HG02571 (cell line): ENCODE data around the gene SLC18A2.

ENCODE experiments used
- ATAC-seq: cut with Tn5 transposase; IDR thresholded peaks from one replicate; pipeline ENCODE4 v1.9.1; 2021; ENCODE audit warnings: mild to moderate bottlenecking, moderate library complexity; ENCODE audit not compliant: unreplicated experiment

Gene SLC18A2

DNA sequence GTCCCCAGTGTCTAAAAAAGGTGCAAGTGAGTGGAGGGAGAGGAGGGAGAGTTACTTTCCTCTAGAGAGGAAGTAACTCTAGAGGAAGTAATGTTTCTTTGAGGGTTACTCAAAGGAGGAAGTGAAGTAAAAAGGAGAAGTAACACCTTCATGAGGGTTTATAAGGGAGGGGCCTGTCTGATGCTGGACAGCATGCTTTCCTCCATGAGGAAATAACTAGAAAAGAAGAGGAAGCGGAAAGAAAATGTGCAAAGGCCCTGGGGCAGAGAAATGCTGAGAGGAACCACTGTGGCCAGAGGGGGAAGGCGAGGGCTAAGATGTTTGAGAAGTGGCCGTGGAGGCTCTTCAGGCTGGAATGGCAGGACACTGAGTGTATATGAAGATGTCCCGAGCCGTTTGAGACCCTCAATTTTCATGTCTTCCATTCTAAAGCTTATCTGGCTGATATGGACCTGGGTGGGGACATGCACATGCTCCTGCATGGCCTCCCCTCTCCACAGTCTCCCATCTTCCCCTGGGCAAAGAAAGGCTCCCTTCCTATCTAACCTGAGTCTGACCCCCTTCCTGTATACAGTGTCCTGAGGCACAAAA, 3.4 kb upstream of the SLC18A2 start:
- ATAC-seq: no peak

DNA sequence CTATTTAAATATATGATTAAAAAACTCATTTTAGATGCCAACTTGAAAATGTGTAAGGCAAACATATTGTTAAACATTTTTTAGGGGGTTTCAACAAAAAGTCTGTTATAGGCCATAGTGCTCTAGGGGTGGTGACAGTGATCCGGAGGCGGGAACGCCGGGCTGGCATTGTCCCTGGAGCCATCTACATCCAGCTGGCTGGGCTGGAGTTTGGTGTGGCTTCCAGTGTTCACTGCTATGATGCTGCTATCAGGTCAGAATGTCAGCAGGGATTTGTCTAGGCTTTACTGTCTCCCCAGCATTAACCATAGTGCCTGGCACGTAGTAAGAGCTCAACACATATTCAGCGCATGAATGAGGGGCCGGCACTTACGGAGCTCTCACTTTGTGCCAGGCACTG, 1.9 kb upstream of the SLC18A2 start:
- no peak for ATAC-seq

DNA sequence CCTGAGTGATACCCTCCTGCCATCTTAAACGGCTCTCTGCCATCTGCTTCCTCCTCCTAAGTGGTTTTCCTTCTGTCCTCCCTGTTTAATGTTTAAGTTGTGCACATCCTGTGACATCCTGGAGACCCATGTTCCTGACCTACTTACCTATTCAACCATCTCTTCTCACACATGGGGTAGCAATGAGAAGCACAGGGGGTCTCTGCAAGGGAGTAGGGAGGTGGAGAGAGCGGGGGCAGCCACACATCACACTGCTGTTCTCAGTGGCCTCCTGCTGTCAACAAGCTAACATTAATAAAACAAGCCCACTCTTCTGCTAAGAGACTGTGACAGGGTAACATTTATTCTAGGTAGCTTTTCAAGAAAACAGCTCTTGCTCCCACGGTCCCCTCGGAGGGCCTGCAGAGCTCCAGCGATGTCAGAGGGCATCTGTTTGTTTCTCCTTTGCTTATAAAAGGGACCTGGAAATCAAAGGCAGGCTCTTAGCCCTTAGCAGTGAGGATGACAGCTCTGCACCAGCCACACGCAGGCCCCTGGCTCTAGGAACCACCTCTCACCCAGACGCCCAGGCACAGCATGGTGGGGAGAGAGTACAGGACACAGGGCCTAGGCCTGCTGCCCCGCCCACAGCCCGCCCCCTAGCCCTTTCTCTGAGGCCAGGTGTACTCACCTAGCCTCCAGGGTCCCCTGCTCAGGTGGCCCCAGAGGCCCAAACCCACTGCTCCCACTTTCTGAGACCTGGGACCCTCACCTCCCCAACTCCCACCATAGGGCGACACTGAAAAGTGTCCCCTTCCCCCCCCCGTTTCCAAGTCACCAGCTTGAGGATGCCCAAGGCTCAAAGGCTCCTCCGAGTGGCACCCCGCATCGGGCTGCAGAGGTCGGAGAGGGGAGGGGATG, 943 bp upstream of the SLC18A2 start:
- no peak for ATAC-seq

DNA sequence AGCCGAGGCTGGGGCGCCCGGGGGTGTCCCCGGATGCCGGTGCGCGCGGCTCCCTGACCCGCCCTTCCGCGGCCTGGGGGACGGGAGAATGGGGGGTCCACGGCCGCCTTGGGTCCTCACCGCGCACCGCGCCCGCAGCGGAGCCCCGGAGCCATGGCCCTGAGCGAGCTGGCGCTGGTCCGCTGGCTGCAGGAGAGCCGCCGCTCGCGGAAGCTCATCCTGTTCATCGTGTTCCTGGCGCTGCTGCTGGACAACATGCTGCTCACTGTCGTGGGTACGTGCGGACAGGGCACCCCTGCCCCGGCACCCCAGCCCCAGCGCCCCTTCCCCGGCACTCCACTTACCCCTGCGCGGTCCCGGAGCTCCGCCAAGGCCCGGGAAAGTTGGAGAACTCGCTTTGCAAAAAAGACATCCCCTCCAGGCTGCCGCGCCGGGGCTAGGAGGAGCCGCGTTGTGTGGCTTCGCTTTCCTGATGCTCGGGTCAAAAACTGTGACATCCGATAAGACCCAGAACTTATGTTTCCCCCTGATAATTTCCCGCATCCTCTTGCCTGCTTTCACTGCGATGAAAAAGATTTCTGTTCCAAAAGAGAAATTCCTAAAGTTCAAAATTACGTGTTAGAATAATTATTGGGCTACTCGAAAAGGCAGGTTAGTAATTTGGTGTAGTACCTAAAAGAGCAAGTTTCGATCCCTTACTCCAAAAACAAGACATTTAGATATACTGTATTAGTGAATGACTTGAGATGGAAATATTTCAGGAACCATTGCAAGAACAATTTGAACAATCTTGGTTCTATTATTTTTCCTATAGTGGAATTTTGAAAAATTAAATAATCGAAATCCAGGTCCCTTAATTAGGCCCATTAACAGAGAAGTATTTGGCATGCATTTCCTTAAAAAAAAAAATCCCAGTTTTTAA, 888 bp downstream of the SLC18A2 start:
- no peak for ATAC-seq

DNA sequence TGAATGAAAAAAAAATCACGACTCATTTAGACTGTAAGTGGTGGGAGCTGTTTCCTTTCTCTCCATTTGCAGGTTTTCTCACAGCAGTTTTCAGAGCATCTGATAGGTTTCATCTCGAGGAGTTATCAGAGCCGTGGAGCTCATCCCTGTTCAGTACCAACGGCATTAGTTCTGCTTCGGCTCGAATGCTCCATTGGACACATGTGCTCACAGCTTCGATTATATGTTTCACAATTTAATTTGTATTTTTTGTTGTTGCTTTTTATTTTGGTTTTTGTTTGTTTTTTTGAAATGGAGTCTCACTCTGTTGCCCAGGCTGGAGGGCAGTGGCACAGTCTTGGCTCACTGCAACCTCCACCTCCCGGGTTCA, 1.5 kb downstream of the SLC18A2 start:
- no peak for ATAC-seq

DNA sequence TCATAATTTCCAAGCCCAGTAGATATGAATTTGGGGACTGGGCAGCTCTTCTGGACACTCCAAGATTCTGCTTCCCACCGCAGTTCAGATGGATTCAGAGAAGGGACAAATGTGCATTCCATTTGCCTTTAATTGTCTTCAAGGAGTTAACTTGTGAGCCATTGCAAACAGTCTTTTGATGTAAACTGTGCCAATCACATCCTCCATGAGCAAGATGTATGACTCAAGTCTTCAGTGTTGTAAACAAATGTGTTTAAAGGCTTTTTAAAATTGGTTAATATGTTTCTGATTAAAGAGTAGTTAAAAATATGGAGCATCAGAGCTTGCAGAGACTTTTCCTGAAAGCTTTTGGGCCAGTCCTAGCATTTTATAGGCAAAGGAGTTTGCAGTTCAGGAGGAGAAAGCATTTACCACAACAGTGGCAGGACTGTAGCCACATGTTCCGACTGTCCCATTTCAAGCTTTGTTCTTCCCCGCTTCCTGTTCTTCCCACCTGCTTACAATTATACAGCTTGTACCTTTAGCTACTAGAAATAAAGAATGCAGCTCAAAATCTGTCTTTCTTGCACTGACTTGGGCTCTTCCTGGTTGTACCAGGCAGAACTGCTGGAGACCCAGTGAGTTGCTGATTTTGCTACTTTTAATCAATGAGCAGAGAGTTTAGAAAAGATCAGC, 6.2 kb downstream of the SLC18A2 start:
- ATAC-seq: no peak

DNA sequence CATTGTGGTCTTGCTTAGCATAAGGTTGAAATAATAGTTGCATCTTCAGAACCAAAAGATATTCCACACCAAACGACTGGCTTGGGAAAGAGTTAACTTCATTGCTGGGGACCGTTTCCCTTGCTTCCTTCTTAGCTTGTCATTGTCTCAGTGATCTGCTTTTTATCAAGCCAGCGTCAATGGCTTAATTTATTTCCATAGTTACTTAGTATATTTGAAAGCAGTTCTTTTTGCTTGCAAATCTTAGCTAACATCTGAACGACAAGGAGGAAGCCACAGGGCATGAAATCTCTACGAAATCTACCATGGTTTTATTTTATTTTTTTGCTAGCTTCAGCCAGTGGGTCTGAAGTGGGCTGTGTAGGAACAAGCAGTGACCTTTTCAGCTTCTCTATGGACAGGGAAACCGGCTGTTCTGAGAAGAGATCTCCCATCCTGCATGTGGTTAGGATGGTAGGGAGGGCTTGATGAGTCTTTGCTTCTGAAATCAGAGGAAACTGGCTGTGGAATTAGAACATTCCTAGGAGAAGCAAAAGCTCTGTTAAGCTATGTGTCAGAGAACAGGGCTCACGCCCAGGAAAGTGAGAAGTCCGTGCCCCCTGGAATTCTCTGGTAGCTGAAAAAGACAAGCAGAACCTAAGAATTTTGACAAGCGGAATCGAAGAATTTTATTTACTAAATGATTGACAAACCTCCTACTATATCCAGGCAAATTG, 8.0 kb downstream of the SLC18A2 start:
- ATAC-seq: no peak

DNA sequence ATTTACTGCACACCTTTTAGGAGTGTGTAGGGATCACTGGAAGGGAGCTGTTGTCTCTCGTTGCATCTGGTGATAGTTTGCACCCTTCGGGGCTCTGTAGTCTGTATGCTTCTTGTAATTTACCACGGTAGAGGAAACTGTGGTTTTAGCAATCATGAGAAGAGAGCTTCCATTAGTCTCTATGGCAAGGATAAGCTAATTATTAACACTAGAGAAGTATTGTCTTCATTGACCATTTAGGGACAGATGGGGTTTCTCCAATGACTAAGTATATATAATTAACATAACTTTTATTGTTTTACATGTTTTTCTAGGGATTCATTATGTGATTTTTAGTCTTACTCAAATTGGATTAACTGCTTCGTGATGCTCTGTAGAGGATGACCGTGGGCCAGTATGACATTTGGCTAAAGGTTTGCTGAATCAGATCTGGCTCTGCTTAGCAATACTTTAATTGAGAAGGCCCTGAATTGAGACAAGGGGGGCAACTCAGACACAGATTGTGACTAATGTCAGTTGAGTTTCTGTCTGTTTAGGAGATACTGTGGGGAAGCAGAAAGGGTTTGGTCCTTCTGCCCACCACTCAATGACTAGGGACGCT, 8.7 kb downstream of the SLC18A2 start:
- ATAC-seq: no peak

DNA sequence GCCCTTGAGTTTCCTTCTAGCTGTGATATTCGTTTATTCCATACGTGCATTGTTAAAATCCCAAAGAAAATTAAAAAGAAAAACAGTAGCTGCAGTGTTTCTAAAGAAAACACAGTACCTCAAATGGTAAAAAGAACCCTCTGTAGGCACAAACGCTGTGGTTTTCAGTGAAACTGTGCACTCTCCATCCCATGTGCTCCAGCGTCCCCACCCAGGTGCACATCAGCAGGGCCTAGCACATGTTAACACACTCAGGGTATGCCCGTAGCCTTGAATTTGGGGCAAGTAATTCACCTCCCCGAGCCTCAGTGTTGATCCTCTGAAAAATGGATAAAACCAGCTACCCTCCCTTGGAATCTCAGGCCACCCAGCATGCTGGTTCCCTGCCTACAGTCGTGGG, 9.5 kb downstream of the SLC18A2 start:
- no peak for ATAC-seq

DNA sequence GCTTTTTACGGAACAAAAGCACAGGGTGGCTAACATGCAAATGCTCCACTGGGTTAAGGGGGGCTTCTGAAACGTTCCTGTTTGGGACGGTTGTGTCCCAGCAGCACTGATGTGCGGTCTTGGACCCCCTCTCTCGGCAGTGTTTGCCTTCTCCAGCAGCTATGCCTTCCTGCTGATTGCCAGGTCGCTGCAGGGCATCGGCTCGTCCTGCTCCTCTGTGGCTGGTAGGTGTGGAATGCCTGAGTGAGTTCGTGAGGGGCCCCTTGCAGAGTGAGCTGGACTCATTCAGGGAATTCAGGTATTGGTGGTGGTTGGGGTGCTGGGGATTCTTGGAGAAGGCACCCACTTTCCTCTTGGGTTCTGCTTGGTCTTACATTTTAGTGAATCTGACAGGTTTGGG, 13.0 kb downstream of the SLC18A2 start:
- ATAC-seq: no peak

DNA sequence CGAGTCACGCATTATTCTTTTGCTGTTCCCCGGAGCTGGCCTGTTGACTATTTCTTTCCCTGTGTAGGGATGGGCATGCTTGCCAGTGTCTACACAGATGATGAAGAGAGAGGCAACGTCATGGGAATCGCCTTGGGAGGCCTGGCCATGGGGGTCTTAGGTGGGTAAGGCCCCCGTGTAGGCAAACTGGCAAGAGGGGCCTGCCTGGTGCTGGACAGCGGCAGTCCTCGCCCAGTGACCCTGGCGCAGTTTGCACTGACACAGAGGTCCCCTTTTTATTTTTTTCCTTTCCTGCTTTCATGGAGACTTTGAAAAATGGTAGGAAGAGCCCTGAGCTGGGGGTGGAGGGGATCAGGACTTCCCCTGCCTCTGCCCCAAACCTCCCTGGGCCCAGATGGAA, 13.4 kb downstream of the SLC18A2 start:
- ATAC-seq: no peak

DNA sequence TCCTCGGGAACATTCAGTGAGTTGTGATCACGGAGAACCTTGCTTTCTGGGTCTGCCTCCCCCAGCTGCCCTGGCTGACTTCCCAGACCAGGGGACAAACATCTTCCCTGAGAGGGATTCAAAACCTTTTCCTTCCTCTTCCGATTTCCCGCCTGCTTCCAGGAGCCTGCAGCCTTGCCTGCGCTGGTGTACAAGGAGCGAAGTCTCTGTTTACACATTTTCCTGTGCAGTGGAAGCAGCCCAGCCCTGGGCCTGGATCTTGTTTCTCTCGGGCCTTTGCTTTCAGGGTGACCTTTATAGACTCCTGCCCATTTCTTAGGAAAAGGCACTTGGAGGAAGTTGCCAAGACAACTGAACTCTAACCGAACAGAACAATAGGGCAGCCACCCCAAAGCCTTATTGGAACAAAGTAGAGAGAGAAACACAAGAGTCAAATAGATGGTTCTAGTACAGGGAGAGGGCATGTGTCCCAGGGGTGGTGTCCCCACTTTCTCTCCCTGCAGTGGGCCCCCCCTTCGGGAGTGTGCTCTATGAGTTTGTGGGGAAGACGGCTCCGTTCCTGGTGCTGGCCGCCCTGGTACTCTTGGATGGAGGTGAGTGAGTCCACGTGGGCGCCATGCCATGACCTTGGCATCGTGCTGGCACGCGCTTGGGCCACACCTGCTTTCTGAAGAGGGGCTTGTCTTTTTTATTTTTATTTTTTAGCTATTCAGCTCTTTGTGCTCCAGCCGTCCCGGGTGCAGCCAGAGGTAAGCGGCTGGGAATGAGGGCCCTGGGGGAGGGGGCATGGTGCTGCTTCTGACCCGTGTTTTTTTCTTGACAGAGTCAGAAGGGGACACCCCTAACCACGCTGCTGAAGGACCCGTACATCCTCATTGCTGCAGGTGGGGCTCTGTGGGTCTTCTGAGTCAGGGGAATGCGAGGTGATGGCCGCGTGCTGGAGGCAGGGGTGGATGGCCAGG, 14.1 kb downstream of the SLC18A2 start:
- no peak for ATAC-seq

DNA sequence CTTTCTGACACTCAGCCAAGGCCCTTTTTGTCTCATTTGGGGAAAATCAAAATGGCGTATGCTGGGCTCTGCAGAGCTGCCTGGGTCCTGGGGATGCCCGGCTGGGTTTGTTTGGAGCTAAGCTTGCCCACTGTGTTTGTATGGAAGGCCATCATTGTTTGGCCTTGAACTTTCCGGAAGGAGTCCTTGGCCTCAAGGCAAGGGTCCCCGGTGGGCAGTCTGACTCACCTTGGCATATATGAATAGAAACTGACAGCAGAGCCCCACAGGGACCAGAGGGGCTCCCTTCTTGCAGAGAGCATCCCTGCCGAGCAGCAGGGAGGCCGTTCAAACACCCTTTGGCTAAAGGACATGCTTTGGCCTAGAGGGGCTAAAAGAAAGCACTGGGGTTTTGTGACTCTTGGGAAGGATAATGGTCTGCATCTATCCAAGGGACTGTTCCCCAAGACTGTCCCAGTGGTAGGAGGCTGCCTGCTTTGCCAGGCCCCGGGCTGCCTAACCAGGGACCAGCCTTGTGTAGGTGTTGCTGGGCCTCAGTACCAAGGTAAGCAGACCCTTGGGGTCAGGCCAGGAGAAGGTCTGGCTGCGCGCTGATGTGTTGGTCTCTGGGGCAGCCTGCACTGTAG, 15.0 kb downstream of the SLC18A2 start:
- no peak for ATAC-seq

DNA sequence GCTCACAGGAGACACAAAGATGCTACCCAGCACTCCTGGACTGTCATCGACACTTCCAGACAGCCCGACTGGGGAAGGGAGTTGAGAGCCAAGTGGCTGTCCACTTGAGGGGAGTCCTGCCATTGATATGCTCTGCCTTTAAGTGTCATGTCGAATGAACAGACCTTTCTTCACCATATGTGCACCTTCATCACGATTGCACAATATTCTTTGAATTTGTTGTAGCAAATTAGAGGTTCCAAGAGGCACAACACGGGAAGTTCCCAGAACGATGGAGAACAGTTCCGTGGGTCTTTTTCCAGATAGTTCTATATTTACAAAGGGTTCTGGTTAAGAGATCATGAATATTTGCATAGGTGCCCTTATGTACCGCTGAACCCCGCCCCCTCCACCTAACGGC, 16.0 kb downstream of the SLC18A2 start:
- no peak for ATAC-seq

DNA sequence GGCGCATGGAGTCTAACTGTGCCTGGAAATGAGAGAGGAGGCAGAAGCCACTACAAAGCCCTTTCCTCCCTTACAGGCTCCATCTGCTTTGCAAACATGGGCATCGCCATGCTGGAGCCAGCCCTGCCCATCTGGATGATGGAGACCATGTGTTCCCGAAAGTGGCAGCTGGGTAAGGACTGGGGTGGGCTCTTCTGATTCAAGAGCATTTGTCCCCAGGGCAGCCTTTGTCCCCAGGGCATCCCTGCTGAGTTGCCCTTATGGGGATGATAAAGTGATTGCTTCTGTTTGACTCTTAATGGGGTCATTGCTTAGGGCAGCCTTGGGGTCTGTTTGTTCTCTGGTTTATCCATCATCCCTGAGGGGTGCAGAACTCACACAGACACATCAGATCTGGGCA, 16.8 kb downstream of the SLC18A2 start:
- no peak for ATAC-seq

DNA sequence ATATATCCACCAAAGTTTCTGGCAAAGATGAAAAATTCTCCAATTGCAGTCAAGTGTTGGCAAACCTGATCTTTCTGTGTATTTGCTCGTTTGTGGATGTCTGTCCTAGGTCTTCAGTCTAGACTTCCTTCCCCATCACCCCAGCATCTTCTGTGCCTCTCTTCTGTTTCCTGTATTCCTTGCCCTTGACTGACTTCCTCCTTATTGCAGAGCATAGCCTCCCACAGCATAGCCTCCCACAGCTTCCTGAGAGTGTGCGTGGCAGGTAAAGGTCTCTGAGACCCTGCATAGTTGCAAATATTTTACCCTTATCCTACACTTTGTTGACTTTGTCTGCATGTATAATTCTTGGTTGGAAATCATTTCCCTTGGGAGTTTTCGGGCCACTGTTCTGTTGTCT, 18.4 kb downstream of the SLC18A2 start:
- ATAC-seq: no peak

DNA sequence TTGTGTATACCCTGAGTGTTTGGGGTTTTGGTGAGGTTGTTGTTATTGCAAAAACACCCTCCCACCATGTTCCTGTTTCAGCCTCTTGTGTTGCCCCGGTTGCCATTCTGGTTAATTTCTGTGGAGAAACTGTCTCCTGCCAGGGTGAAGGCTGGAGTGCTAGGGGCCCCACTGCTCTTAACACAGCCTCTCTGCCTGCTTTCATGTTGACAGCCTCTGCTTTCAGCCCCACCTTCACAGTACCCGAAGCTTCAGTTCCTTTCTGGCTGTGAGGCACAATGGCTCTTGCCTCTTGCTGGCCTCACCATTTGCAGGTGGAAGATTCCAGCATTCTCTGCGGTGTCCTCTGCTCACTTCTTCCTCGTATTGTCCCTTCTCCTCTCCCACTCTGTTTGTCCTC, 19.2 kb downstream of the SLC18A2 start:
- ATAC-seq: no peak

DNA sequence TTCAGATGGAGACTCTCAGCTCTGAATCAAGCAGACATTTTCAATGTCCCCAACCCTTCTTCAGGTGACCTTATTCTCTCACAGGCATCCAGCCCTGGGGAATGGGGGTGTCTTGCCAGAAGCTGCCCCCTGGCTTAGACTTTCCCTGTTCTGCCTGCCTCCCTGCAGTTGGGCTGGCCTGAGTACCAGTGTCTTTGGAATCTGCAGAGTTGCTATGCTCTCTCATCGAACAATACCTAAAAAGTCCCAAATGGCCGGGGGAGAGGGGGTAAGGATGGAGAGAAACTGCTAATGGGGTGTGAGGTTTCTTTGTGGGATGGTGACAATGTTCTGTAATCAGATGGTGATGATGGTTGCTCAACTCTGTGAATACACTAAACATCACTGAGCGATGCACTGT, 20.6 kb downstream of the SLC18A2 start:
- ATAC-seq: no peak
